Stomach smooth muscle (tissue), 2 donors: ENCODE results near the gene MAN2C1.

Experiments used
- H3K27ac ChIP-seq: one replicate; pipeline ENCODE4 v1.7.0; 2013; ENCODE audit warnings: mild to moderate bottlenecking, low read length, inconsistent platforms
- H3K27me3 ChIP-seq, 2 donors: one replicate each; pipeline ENCODE4 v1.7.0; 2013; ENCODE audit warnings: low read length in 2 of 2; ENCODE audit not compliant: insufficient read depth in 2 of 2, control insufficient read depth in 1 of 2
- H3K36me3 ChIP-seq, 2 donors: one replicate each; pipeline ENCODE4 v1.7.0; 2013; ENCODE audit warnings: low read length in 2 of 2; ENCODE audit not compliant: control insufficient read depth in 2 of 2, insufficient read depth in 2 of 2
- H3K4me1 ChIP-seq: one replicate; pipeline ENCODE4 v1.7.0; 2013; ENCODE audit warnings: low read length; ENCODE audit not compliant: control insufficient read depth, insufficient read depth
- H3K4me3 ChIP-seq, 2 donors: one replicate each; pipeline ENCODE4 v1.7.0; 2013; ENCODE audit warnings: low read length in 2 of 2
- H3K9ac ChIP-seq, 2 donors: one replicate each; pipeline ENCODE4 v1.7.0; 2013; ENCODE audit warnings: low read length in 2 of 2, mild to moderate bottlenecking in 1 of 2
- H3K9me3 ChIP-seq, 2 donors: one replicate each; pipeline ENCODE4 v1.7.0; 2013; ENCODE audit warnings: low read length in 2 of 2; ENCODE audit not compliant: control insufficient read depth in 2 of 2
- donor health status: healthy.
- donor health status: Pancreatic carcinoma.

Gene MAN2C1

DNA sequence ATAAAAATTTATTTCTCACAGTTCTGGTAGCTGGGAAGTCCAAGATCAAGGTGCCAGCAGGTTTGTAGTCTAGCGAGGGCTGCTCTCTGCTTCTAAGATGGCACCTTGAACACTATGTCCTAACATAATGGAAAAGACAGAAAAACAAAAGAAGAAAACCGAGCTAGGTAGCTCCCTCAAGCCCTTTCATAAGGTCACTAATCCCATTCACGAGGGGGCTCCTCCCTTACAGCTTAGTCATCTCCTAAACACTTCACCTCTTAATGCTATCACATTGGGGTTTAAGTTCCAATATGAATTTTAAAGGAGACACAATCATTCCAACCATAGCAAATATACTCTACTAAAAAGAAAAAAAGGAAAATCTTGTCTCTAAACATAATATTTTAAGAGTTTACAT, 62.2 kb downstream of the MAN2C1 start:
- H3K27ac ChIP-seq: no peak overlapping the region
- H3K4me1 ChIP-seq: no peaks in the 10 kb centered on the region
- no peaks in the 10 kb centered on the region for H3K36me3 ChIP-seq
- no peaks in the 10 kb centered on the region for H3K9me3 ChIP-seq
- H3K9ac ChIP-seq: no peak overlapping the region
- H3K27me3 ChIP-seq: peaks cover 8 to 16% of the 10 kb centered on the region in 2 donors
- H3K4me3 ChIP-seq: no peak overlapping the region
